CD14-positive monocyte (primary cell): ENCODE data around the gene TMEM30B. TPM values are rescaled to one million over a fixed set of nuclear protein-coding genes. Genes with fewer than 3 reads are reported as not detected.

ENCODE experiments used
- DNase-seq, 3 donors: peaks; one replicate each; pipeline ENCODE4 v3.0.0-alpha.2; 2011 to 2022
- H2AFZ ChIP-seq: 2 replicates; pipeline ENCODE4 v1.6.0; 2012; ENCODE audit warnings: mild to moderate bottlenecking, low read depth, low read length, inconsistent platforms; ENCODE audit not compliant: insufficient read depth, poor library complexity, severe bottlenecking
- H3K27ac ChIP-seq, 2 donors: 1 replicate in 1 of 2; 2 replicates in 1 of 2; pipeline ENCODE4 v1.5.1; 2012 to 2013; ENCODE audit warnings: low read length in 2 of 2, control low read depth in 1 of 2, inconsistent platforms in 1 of 2, low read depth in 1 of 2, mild to moderate bottlenecking in 1 of 2
- H3K27me3 ChIP-seq, 2 donors: one replicate each; pipeline versions ENCODE4 v1.6.0 to v1.6.1; 2011 to 2013; ENCODE audit warnings: low read length in 2 of 2; ENCODE audit not compliant: control insufficient read depth in 2 of 2, insufficient read depth in 2 of 2
- H3K36me3 ChIP-seq, 2 donors: replicated peaks in 1 of 2; 1 replicate in 1 of 2; 2 replicates in 1 of 2; pipeline versions ENCODE4 v1.5.1 to v1.6.1; 2012 to 2013; ENCODE audit warnings: low read length in 2 of 2, control low read depth in 1 of 2, inconsistent platforms in 1 of 2, mild to moderate bottlenecking in 1 of 2; ENCODE audit not compliant: insufficient read depth in 2 of 2, control insufficient read depth in 1 of 2
- H3K4me1 ChIP-seq, 2 donors: 1 replicate in 1 of 2; 2 replicates in 1 of 2; pipeline versions ENCODE4 v1.5.1 to v1.6.1; 2012 to 2013; ENCODE audit warnings: low read length in 2 of 2, control low read depth in 1 of 2, inconsistent platforms in 1 of 2, mild to moderate bottlenecking in 1 of 2, moderate library complexity in 1 of 2; ENCODE audit not compliant: insufficient read depth in 2 of 2, control insufficient read depth in 1 of 2
- H3K4me2 ChIP-seq: replicated peaks from 2 replicates; pipeline ENCODE3; 2012; ENCODE audit warnings: low read length, moderate library complexity, mild to moderate bottlenecking; ENCODE audit not compliant: poor library complexity, severe bottlenecking; ENCODE audit errors: extremely low read depth
- H3K4me3 ChIP-seq, 3 experiments: fragments of 200-600 bp in 1 of 3; sonication (generic) in 1 of 3; replicated peaks in 1 of 3; 1 replicate in 2 of 3; 2 replicates in 1 of 3; pipeline ENCODE4 v1.5.1; 2011 to 2013; ENCODE audit warnings: low read length in 3 of 3, mild to moderate bottlenecking in 3 of 3, control low read depth in 2 of 3, low read depth in 2 of 3, inconsistent platforms in 1 of 3, moderate library complexity in 1 of 3
- H3K79me2 ChIP-seq: 2 replicates; pipeline ENCODE4 v1.6.0; 2012; ENCODE audit warnings: mild to moderate bottlenecking, control low read depth, inconsistent platforms, low read length, moderate library complexity; ENCODE audit not compliant: insufficient read depth
- H3K9ac ChIP-seq: 2 replicates; pipeline ENCODE4 v1.6.0; 2017; ENCODE audit warnings: low read length, mild to moderate bottlenecking; ENCODE audit not compliant: insufficient read depth, poor library complexity, severe bottlenecking
- H3K9me3 ChIP-seq, 2 donors: replicated peaks in 1 of 2; 1 replicate in 1 of 2; 2 replicates in 1 of 2; pipeline versions ENCODE4 v1.5.1 to v1.6.1; 2012 to 2013; ENCODE audit warnings: low read length in 2 of 2, control low read depth in 1 of 2; ENCODE audit not compliant: control insufficient read depth in 1 of 2, insufficient read depth in 1 of 2
- H4K20me1 ChIP-seq: 2 replicates; pipeline ENCODE4 v1.6.0; 2012; ENCODE audit warnings: mild to moderate bottlenecking, low read length, control low read depth, moderate library complexity; ENCODE audit not compliant: insufficient read depth
- H3K27ac Mint-ChIP-seq, 7 donors: one replicate each; pipeline ENCODE4 v1.8.0; 2020; ENCODE audit warnings: mild to moderate bottlenecking in 7 of 7, mixed read lengths in 7 of 7, moderate library complexity in 6 of 7, inconsistent platforms in 2 of 7
- H3K27me3 Mint-ChIP-seq, 3 donors: one replicate each; pipeline ENCODE4 v1.8.0; 2021 to 2022; ENCODE audit warnings: low read depth in 3 of 3, mild to moderate bottlenecking in 3 of 3, mixed read lengths in 3 of 3, moderate library complexity in 3 of 3, inconsistent platforms in 1 of 3
- H3K36me3 Mint-ChIP-seq, 2 donors: one replicate each; pipeline ENCODE4 v1.8.0; 2020; ENCODE audit warnings: mixed read lengths in 2 of 2, inconsistent platforms in 1 of 2, mild to moderate bottlenecking in 1 of 2
- H3K4me1 Mint-ChIP-seq: one replicate; pipeline ENCODE4 v1.8.0; 2020; ENCODE audit warnings: mild to moderate bottlenecking, mixed read lengths
- H3K4me3 Mint-ChIP-seq, 2 donors: one replicate each; pipeline ENCODE4 v1.8.0; 2020; ENCODE audit warnings: mild to moderate bottlenecking in 2 of 2, mixed read lengths in 2 of 2, moderate library complexity in 1 of 2
- H3K9me3 Mint-ChIP-seq, 7 donors: one replicate each; pipeline ENCODE4 v1.8.0; 2020 to 2022; ENCODE audit warnings: mixed read lengths in 7 of 7, mild to moderate bottlenecking in 6 of 7, moderate library complexity in 6 of 7, inconsistent platforms in 2 of 7
- CTCF ChIP-seq: fragments of 200-600 bp; IDR thresholded peaks from one replicate; pipeline ENCODE4 v1.8.0; 2022; ENCODE audit warnings: antibody characterized with exemption, mild to moderate bottlenecking
- WGBS: methylation state at CpG from one replicate; pipeline ENCODE4 v1.1.5; 2013; ENCODE audit warnings: missing lambda C conversion rate; ENCODE audit not compliant: insufficient coverage; 5-methylcytosine and 5-hydroxymethylcytosine counted together
- intact Hi-C, 2 donors: fragments of 100-400 bp; cut with micrococcal nuclease; formaldehyde crosslinking; loops; one replicate each; pipeline versions ENCODE4 v1.15.0 to v1.15.1; 2023
- polyA minus RNA-seq: library from RNA; depleted of rRNA, polyadenylated mRNA; stranded (reverse); fragments of >200 nt; gene quantifications from 2 replicates; pipeline ENCODE4 v1.2.3, GENCODE V29; 2012
- polyA plus RNA-seq, 3 donors: library from polyadenylated mRNA; depleted of rRNA in 1 of 3; unstranded in 2 of 3; stranded (reverse) in 1 of 3; fragments of 300-500 nt in 2 of 3; fragments of >200 nt in 1 of 3; fragmentation: Illumina TruSeq in 2 of 3; gene quantifications; 1 replicate in 2 of 3; 2 replicates in 1 of 3; pipeline ENCODE4 v1.2.3, GENCODE V29; 2012 to 2021
- total RNA-seq, 12 experiments: library from RNA in 1 of 12; stranded (reverse) in 1 of 12; fragments of 120-200 nt in 1 of 12; gene quantifications; one replicate each; pipeline ENCODE4 v1.2.4 and lab custom pipeline; 2013 to 2026; ENCODE audit warnings: mixed read lengths in 6 of 12, inconsistent platforms in 1 of 12

Gene TMEM30B, protein sequence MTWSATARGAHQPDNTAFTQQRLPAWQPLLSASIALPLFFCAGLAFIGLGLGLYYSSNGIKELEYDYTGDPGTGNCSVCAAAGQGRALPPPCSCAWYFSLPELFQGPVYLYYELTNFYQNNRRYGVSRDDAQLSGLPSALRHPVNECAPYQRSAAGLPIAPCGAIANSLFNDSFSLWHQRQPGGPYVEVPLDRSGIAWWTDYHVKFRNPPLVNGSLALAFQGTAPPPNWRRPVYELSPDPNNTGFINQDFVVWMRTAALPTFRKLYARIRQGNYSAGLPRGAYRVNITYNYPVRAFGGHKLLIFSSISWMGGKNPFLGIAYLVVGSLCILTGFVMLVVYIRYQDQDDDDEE
- 0.04 TPM for total RNA-seq (2013)
- polyA plus RNA-seq (not detected), polyA minus RNA-seq (0.14 TPM in 1 of 2 replicates, not detected in the other), total RNA-seq (lab: John Stamatoyannopoulos, UW) (0 to 6.2 (median 0.12) reads per million in 11 experiments)

GRCh38 chr14:61281186-61281947, at the start of gene TMEM30B:
TSS of gene TMEM30B (minus strand) at chr14:61281338. CDS start at chr14:61281147, 191 bp downstream.
- peak within 1 kb of the TSS; percentile 82 for H3K4me2 ChIP-seq
- Mint-ChIP-seq H3K9me3 (peaks cover 0 to 12% (median 0%) of the 10 kb centered on the region in 7 donors), H3K4me3 (peak within 1 kb of the TSS; percentile 73 to 90), H3K27me3 (peaks cover 54 to 75% (median 55%) of the 10 kb centered on the region in 3 donors), H3K4me1 (peaks cover 21% of the 10 kb centered on the region), H3K36me3 (no peaks in the 10 kb centered on the region), H3K27ac (peak within 1 kb of the TSS in 1 of 7 donors; percentile 30)
- H3K27ac ChIP-seq = no peak within 1 kb of the TSS
- intact Hi-C loops = no loop called here
- TF ChIP-seq CTCF = no peak
- peak within 1 kb of the TSS; percentile 2 to 73 (median 3) for H3K4me3 ChIP-seq
- H2AFZ ChIP-seq = peak within 1 kb of the TSS; percentile 73
- H3K27me3 ChIP-seq = peaks cover 53 to 84% of the 10 kb centered on the region in 2 donors
- no peaks in the 10 kb centered on the region for H3K79me2 ChIP-seq
- no peaks in the 10 kb centered on the region for H3K36me3 ChIP-seq
- DNase-seq = no peak
- peaks cover 14 to 15% of the 10 kb centered on the region in 2 donors for H3K4me1 ChIP-seq
- 16% methylated on average over 39 of the region's 43 CpGs for WGBS
- no peak within 1 kb of the TSS for H3K9ac ChIP-seq
- H4K20me1 ChIP-seq = no peaks in the 10 kb centered on the region
- peaks cover 3 to 9% of the 10 kb centered on the region in 2 donors for H3K9me3 ChIP-seq

DNA sequence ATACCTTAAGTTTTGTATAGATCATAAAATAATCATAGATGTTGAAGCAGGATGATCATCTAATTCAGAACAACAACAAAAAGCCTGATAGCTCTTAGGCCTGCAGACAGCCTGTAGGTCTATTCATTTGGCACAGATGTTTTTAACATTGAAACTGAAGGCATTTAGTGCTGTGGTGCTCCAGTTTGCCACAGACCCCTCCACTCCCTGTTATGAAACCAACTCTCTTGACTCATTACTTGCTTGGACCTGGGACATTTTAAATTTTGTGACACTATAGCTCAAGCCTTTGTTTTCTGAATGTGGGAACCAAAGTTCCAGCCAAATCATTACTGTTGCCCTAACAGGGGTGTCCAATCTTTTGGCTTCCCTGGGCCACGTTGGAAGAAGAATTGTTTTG, 49.4 kb upstream of the TMEM30B start:
- peaks cover 0 to 4% of the 10 kb centered on the region in 2 donors for H3K36me3 Mint-ChIP-seq
- H3K9ac ChIP-seq = no peak overlapping the region
- no peak for TF ChIP-seq CTCF
- H4K20me1 ChIP-seq = no peaks in the 10 kb centered on the region
- no peak for DNase-seq
- WGBS = no CpG with 5 or more reads among the region's 1 CpG
- H3K4me2 ChIP-seq = no peak overlapping the region
- H3K9me3 ChIP-seq = no peaks in the 10 kb centered on the region
- H3K79me2 ChIP-seq = peaks cover 25% of the 10 kb centered on the region
- no peak overlapping the region for H3K27ac ChIP-seq
- peaks cover 0 to 2% (median 1%) of the 10 kb centered on the region in 3 donors for H3K27me3 Mint-ChIP-seq
- H3K4me1 ChIP-seq = peaks cover 26 to 29% of the 10 kb centered on the region in 2 donors
- H3K27me3 ChIP-seq = no peaks in the 10 kb centered on the region
- no peak overlapping the region for H2AFZ ChIP-seq
- H3K4me3 ChIP-seq = no peak overlapping the region
- no peak overlapping the region for H3K4me3 Mint-ChIP-seq
- peaks cover 0 to under 1% (median 0%) of the 10 kb centered on the region in 7 donors for H3K9me3 Mint-ChIP-seq
- H3K36me3 ChIP-seq = no peaks in the 10 kb centered on the region
- intact Hi-C loops = no loop called here
- H3K4me1 Mint-ChIP-seq = peaks cover 29% of the 10 kb centered on the region
- no peak overlapping the region for H3K27ac Mint-ChIP-seq
